Body of pancreas (tissue), 4 donors: ENCODE results near the gene ZNF804B.

Experiments used
- POLR2A ChIP-seq, 3 donors: fragments of 450-650 bp; IDR thresholded peaks; one replicate each; pipeline ENCODE4 v1.6.1; 2016; ENCODE audit warnings: antibody characterized with exemption in 3 of 3, mild to moderate bottlenecking in 2 of 3
- TF ChIP-seq, protein P1 (sequence below), 7 experiments: fragments of 450-650 bp in 4 of 7; fragments of 200-600 bp in 3 of 7; sonication (generic) in 3 of 7; IDR thresholded peaks; one replicate each; pipeline ENCODE4 v1.5.1; 2016 to 2019; ENCODE audit warnings: antibody characterized with exemption in 7 of 7

GRCh38 chr7:89238156-89238555, 478.7 kb downstream of the ZNF804B start:
- TF ChIP-seq, protein P1, sequence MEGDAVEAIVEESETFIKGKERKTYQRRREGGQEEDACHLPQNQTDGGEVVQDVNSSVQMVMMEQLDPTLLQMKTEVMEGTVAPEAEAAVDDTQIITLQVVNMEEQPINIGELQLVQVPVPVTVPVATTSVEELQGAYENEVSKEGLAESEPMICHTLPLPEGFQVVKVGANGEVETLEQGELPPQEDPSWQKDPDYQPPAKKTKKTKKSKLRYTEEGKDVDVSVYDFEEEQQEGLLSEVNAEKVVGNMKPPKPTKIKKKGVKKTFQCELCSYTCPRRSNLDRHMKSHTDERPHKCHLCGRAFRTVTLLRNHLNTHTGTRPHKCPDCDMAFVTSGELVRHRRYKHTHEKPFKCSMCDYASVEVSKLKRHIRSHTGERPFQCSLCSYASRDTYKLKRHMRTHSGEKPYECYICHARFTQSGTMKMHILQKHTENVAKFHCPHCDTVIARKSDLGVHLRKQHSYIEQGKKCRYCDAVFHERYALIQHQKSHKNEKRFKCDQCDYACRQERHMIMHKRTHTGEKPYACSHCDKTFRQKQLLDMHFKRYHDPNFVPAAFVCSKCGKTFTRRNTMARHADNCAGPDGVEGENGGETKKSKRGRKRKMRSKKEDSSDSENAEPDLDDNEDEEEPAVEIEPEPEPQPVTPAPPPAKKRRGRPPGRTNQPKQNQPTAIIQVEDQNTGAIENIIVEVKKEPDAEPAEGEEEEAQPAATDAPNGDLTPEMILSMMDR (IDR thresholded peaks at IDR 0.05) = no peak
- no peak for TF ChIP-seq POLR2A (IDR thresholded peaks at IDR 0.05)
